Prostate gland (tissue), 2 donors: Measurements from ENCODE around the gene CNTN4.

Experiments used
- CTCF ChIP-seq, 4 experiments: fragments of 200-600 bp in 2 of 4; fragments of 450-650 bp in 2 of 4; sonication (generic) in 2 of 4; IDR thresholded peaks; 1 replicate in 3 of 4; 2 replicates in 1 of 4; pipeline ENCODE4 v1.5.1; 2016 to 2019; ENCODE audit warnings: antibody characterized with exemption in 4 of 4, mild to moderate bottlenecking in 2 of 4, moderate library complexity in 2 of 4
- POLR2A ChIP-seq: fragments of 450-650 bp; IDR thresholded peaks from one replicate; pipeline ENCODE4 v1.6.1; 2016; ENCODE audit warnings: antibody characterized with exemption, mild to moderate bottlenecking
- POLR2AphosphoS5 ChIP-seq: sonication (generic); formaldehyde crosslinking; IDR thresholded peaks from one replicate; pipeline ENCODE4 v1.6.1; 2017; ENCODE audit warnings: antibody characterized with exemption

- TF ChIP-seq CTCF (IDR thresholded peaks at IDR 0.05) (no peak), POLR2A (no peak), POLR2AphosphoS5 (no peak)
Observed at GRCh38 chr3:2967871-2968270, 869.2 kb downstream of the CNTN4 start.
